TTC549 (cell line): ENCODE measurements around the gene ZFYVE16.
"Not testable (repeated sequence)": the region's sequence is repeated elsewhere in the genome, so short reads cannot be mapped to it uniquely, and the experiment has no call there.

ENCODE experiments used
- FAIRE-seq: peaks from 2 replicates; lab custom pipeline; 2012; peaks lifted over from hg19 to GRCh38; lab: Jason Lieb, UNC

The ZFYVE16 gene

GRCh38 chr5:80411589-80412219 is 3.8 kb downstream of the ZFYVE16 start:
- no peak for FAIRE-seq

- peak; percentile 47 for FAIRE-seq
These were observed 6.2 kb downstream of the ZFYVE16 start for GRCh38 chr5:80414113-80414512.

- no peak for FAIRE-seq
These were observed 10.1 kb downstream of the ZFYVE16 start for GRCh38 chr5:80417973-80418372.

- not testable (repeated sequence) for FAIRE-seq
These were observed 16.5 kb downstream of the ZFYVE16 start for GRCh38 chr5:80424365-80424764.

GRCh38 chr5:80435476-80435875 is 27.6 kb downstream of the ZFYVE16 start:
- no peak for FAIRE-seq

GRCh38 chr5:80437326-80437725 is 29.5 kb downstream of the ZFYVE16 start:
- no peak for FAIRE-seq

- no peak for FAIRE-seq
These were observed 30.9 kb downstream of the ZFYVE16 start for GRCh38 chr5:80438739-80439138.

GRCh38 chr5:80439213-80439612 is 31.3 kb downstream of the ZFYVE16 start:
- no peak for FAIRE-seq

- FAIRE-seq, result no peak
These were observed 34.9 kb downstream of the ZFYVE16 start for GRCh38 chr5:80442742-80443141.

GRCh38 chr5:80453366-80453765 is 45.5 kb downstream of the ZFYVE16 start:
- no peak for FAIRE-seq

- no peak for FAIRE-seq
These were observed 55.4 kb downstream of the ZFYVE16 start for GRCh38 chr5:80463269-80463668.

GRCh38 chr5:80466669-80467485 is 59.0 kb downstream of the ZFYVE16 start:
- no peak for FAIRE-seq

- FAIRE-seq, result no peak
These were observed 60.3 kb downstream of the ZFYVE16 start for GRCh38 chr5:80468131-80468530.

- not testable (repeated sequence) for FAIRE-seq
These were observed 62.8 kb downstream of the ZFYVE16 start for GRCh38 chr5:80470631-80471030.

- no peak for FAIRE-seq
These were observed 67.1 kb downstream of the ZFYVE16 start for GRCh38 chr5:80474929-80475328.

- FAIRE-seq, result no peak
These were observed 71.8 kb downstream of the ZFYVE16 start for GRCh38 chr5:80479713-80480112.

- FAIRE-seq, result no peak
These were observed 72.5 kb downstream of the ZFYVE16 start for GRCh38 chr5:80480354-80480753.

- peak; percentile 79 for FAIRE-seq
These were observed 73.4 kb downstream of the ZFYVE16 start for GRCh38 chr5:80481019-80481893.

GRCh38 chr5:80482578-80482977 is 74.7 kb downstream of the ZFYVE16 start:
- FAIRE-seq, result no peak

- FAIRE-seq, result no peak
These were observed 75.9 kb downstream of the ZFYVE16 start for GRCh38 chr5:80483636-80484232.

GRCh38 chr5:80487444-80487828 is 79.6 kb downstream of the ZFYVE16 start:
- FAIRE-seq, result no peak
